Neural crest cell (in vitro differentiated cells): ENCODE results near the gene CREB5. TPM values are rescaled to one million over a fixed set of nuclear protein-coding genes. Genes with fewer than 3 reads are reported as not detected.

Source experiments
- DNase-seq: peaks from one replicate; pipeline ENCODE4 v3.0.0; 2021; ENCODE audit warnings: low read depth, mixed read lengths, low spot score
- H3K27ac Mint-ChIP-seq: one replicate; pipeline ENCODE4 v1.8.0; 2021; ENCODE audit warnings: mild to moderate bottlenecking, mixed read lengths; ENCODE audit not compliant: unreplicated experiment
- H3K27me3 Mint-ChIP-seq: 2 replicates; pipeline ENCODE4 v1.8.0; 2021; ENCODE audit warnings: low read depth, mild to moderate bottlenecking, mixed read lengths
- H3K36me3 Mint-ChIP-seq: 2 replicates; pipeline ENCODE4 v1.8.0; 2021; ENCODE audit warnings: low read depth, mild to moderate bottlenecking, mixed read lengths
- H3K4me1 Mint-ChIP-seq: 2 replicates; pipeline ENCODE4 v1.8.0; 2021; ENCODE audit warnings: mixed read lengths
- H3K4me3 Mint-ChIP-seq: one replicate; pipeline ENCODE4 v1.8.0; 2021; ENCODE audit warnings: mild to moderate bottlenecking, mixed read lengths
- H3K9me3 Mint-ChIP-seq: 2 replicates; pipeline ENCODE4 v1.8.0; 2021; ENCODE audit warnings: mixed read lengths
- total RNA-seq: library from RNA; stranded (reverse); gene quantifications from 2 replicates; pipeline ENCODE4 v1.2.1, GENCODE V29; 2021
- TF ChIP-seq, protein P1 (sequence below): fragments of 200-600 bp; sonication (generic); conservative IDR thresholded peaks from 2 replicates; pipeline ENCODE4 v1.5.0; 2021; ENCODE audit warnings: antibody characterized with exemption, mild to moderate bottlenecking

CREB5 gene
- total RNA-seq, 1 donor from 2014 or later = 8.3 TPM

DNA sequence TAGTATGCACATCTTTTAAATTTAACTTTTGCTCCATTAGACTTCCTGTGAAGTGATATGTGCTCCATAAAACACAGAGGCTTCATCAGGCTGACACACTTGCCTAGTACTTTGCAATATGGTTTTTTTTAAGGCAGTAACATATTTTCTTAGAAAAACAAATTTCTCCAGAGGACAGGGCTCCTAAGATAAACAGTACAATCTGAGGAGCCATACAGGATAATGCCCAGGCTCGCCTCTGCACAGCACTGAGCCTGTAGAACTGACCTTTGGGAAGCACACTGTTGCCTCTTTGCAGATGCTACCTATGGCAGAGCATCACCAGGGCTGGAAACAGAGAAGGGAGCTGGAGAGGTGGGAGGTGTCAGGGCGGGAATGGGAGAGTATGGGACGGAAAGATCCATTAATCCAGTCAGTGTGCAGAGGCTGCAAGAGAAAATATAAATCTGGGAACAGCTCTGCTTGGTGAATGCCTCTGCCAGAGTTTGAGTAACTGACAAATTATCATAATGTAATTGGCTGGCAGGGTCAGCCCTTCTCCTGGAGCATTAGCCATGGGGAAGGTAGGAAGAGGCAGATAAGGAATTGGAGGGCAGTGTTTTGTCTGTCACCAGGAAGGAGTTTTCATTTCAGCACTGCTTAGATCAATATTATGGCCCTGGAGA, 132.3 kb downstream of the CREB5 start:
- H3K27ac Mint-ChIP-seq = no peak overlapping the region
- no peaks in the 10 kb centered on the region for H3K27me3 Mint-ChIP-seq
- peaks cover 10% of the 10 kb centered on the region for H3K9me3 Mint-ChIP-seq
- peaks cover 17% of the 10 kb centered on the region for H3K4me1 Mint-ChIP-seq
- DNase-seq = no peak
- no peak overlapping the region for H3K4me3 Mint-ChIP-seq
- H3K36me3 Mint-ChIP-seq = peaks cover 14% of the 10 kb centered on the region
- TF ChIP-seq, protein P1, sequence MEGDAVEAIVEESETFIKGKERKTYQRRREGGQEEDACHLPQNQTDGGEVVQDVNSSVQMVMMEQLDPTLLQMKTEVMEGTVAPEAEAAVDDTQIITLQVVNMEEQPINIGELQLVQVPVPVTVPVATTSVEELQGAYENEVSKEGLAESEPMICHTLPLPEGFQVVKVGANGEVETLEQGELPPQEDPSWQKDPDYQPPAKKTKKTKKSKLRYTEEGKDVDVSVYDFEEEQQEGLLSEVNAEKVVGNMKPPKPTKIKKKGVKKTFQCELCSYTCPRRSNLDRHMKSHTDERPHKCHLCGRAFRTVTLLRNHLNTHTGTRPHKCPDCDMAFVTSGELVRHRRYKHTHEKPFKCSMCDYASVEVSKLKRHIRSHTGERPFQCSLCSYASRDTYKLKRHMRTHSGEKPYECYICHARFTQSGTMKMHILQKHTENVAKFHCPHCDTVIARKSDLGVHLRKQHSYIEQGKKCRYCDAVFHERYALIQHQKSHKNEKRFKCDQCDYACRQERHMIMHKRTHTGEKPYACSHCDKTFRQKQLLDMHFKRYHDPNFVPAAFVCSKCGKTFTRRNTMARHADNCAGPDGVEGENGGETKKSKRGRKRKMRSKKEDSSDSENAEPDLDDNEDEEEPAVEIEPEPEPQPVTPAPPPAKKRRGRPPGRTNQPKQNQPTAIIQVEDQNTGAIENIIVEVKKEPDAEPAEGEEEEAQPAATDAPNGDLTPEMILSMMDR = no peak

DNA sequence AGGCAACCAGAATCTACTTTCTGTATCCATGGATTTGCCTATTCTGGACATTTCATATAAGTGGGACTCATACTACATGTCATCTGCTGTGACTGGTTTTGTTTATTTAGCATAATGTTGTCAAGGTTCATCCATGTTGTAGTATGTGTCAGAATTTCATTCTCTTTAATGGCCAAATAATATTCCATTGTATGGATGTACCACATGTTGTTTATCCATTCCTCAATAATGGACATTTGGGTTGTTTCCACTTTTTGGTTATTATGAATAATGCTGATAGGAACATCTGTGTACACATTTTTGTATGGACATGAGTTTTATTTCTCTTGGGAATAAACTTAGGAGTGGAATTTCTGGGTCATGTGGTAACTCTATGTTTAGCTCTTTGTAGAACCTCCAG, 133.7 kb downstream of the CREB5 start:
- Mint-ChIP-seq H3K4me1 (peaks cover 20% of the 10 kb centered on the region), H3K27ac (no peak overlapping the region), H3K36me3 (peaks cover 14% of the 10 kb centered on the region), H3K4me3 (no peak overlapping the region), H3K9me3 (peaks cover 13% of the 10 kb centered on the region), H3K27me3 (no peaks in the 10 kb centered on the region)
- no peak for DNase-seq
- TF ChIP-seq, protein P1 = no peak

DNA sequence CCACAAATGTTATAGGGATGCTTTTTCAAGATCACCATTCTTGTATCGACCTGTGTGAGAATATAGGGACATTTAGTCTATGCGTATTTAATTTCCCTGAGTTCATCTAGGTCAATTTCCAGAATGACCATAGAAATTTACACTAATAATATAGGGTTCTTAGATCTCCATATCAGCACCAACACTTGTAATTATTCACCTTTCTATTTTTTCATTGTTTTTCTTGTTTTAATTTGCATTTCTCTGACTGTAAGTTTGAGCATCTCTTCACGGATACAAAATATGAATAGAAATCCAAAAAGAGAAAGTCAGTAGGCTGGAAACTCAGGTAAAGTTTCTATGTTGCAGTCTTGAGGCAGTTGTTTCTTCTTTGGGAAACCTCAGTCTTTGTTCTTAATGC, 134.8 kb downstream of the CREB5 start:
- Mint-ChIP-seq H3K36me3 (peaks cover 14% of the 10 kb centered on the region), H3K9me3 (peaks cover 13% of the 10 kb centered on the region), H3K4me1 (peaks cover 22% of the 10 kb centered on the region), H3K27ac (no peak overlapping the region), H3K27me3 (no peaks in the 10 kb centered on the region), H3K4me3 (no peak overlapping the region)
- DNase-seq = no peak
- TF ChIP-seq, protein P1 = no peak

DNA sequence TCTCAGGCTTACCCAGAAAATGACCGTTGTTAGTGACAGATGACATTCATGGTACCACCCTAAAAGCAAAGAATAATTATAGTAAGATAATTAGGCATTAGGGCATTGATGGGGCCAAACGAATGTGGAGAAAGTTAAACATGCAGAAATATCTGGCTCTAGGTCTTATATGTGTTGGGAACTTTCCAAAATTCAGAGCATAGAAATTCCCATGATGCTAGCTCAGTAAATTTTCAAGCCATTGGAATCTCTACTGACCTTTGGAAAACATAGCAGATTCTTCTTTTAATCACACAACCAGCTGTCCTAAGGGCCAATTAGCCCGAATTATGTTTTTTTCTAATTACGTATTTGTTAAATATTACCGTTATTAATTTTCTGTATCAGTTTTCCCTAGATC, 136.1 kb downstream of the CREB5 start:
- H3K27me3 Mint-ChIP-seq = no peaks in the 10 kb centered on the region
- TF ChIP-seq, protein P1 = no peak
- H3K27ac Mint-ChIP-seq = no peak overlapping the region
- peaks cover 13% of the 10 kb centered on the region for H3K9me3 Mint-ChIP-seq
- peaks cover 19% of the 10 kb centered on the region for H3K4me1 Mint-ChIP-seq
- H3K4me3 Mint-ChIP-seq = no peak overlapping the region
- H3K36me3 Mint-ChIP-seq = peaks cover 14% of the 10 kb centered on the region
- DNase-seq = no peak

DNA sequence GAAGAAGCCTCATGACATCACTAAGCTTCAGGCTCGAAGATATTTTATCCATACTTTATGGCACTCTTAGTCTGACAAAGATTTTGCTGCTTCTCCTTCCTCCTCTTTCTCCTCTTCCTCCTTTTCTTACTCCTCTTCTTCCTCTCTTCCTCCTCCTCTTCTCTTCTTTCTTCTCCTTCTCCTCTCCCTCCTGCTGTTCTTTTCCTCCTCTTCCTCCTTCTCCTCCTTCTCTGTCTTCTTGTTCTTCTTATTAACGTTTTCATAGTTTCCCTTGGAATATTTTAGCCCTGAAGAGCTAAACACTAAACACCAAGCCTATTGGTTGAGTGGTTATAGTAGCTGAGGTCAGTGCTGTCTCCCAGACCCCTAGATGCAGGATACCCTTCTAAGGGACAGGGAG, 137.7 kb downstream of the CREB5 start:
- H3K9me3 Mint-ChIP-seq = peaks cover 13% of the 10 kb centered on the region
- TF ChIP-seq, protein P1 = no peak
- no peak overlapping the region for H3K4me3 Mint-ChIP-seq
- peaks cover 34% of the 10 kb centered on the region for H3K4me1 Mint-ChIP-seq
- DNase-seq = no peak
- no peaks in the 10 kb centered on the region for H3K27me3 Mint-ChIP-seq
- peaks cover 14% of the 10 kb centered on the region for H3K36me3 Mint-ChIP-seq
- no peak overlapping the region for H3K27ac Mint-ChIP-seq
